Measurements from ENCODE around the gene CTPS1.

Gene CTPS1

DNA sequence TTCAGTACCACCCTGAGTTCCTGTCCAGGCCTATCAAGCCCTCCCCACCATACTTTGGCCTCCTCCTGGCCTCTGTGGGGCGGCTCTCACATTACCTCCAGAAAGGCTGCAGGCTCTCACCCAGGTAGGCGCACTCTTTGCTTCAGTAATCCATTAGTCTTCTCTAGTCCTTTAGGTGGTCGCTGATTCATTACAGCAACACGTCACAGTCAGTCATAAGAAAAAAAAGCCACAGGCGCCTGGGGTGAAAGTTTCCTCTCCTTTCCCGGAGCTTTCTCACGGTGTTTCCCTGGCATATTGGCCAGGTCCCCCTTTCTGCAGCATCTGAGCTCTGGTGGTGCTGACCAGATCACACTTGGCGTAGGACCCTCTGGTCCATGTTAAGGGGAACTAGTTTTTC, 30.0 kb downstream of the CTPS1 start:
- TF ChIP-seq, protein P1, sequence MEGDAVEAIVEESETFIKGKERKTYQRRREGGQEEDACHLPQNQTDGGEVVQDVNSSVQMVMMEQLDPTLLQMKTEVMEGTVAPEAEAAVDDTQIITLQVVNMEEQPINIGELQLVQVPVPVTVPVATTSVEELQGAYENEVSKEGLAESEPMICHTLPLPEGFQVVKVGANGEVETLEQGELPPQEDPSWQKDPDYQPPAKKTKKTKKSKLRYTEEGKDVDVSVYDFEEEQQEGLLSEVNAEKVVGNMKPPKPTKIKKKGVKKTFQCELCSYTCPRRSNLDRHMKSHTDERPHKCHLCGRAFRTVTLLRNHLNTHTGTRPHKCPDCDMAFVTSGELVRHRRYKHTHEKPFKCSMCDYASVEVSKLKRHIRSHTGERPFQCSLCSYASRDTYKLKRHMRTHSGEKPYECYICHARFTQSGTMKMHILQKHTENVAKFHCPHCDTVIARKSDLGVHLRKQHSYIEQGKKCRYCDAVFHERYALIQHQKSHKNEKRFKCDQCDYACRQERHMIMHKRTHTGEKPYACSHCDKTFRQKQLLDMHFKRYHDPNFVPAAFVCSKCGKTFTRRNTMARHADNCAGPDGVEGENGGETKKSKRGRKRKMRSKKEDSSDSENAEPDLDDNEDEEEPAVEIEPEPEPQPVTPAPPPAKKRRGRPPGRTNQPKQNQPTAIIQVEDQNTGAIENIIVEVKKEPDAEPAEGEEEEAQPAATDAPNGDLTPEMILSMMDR (IDR thresholded peaks at IDR 0.05), result no peak
- no peak for TF ChIP-seq ZFX (IDR thresholded peaks at IDR 0.05; ENCODE audit: borderline replicate concordance)
- H3K27ac ChIP-seq, result no peak overlapping the region

DNA sequence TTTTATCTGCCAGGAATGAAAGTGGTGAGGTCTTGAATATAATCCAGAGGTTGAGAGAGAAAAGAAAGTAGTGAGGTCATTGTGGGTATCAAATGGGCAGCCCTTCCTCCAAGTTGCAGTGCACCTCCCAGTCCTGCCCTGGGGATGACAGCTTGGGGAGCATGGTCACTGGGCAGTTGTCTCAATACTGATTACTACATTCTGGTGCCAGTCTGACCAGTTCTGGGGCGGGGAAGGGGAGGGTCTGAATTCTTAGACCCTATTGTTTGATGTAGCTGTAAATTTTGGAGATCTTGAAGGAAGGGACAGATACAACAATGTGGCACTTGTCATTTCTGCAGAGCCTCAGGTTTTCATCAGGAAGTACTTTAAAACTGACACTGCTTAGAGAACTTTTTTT, 30.8 kb downstream of the CTPS1 start:
- TF ChIP-seq, protein P1 (IDR thresholded peaks at IDR 0.05), result no peak
- no peak for TF ChIP-seq ZFX (IDR thresholded peaks at IDR 0.05; ENCODE audit: borderline replicate concordance)

DNA sequence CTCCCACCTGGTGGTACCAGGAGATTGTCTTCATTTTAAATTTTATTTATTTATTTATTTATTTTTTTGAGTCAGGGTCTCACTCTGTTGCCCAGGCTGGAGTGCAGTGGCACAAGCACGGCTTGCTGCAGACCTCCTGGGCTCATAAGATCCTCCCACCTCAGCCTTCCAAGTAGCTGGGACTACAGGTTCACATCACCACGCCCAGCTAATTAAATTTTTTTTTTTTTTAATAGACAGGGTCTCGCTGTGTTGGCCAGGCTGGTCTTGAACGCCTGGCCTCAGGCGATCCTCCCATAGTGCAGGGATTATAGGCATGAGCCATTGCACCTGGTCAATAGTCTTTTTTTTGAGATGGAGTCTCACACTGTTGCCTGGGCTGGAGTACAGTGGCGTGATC, 33.5 kb downstream of the CTPS1 start:
- H3K27ac ChIP-seq, result no peak overlapping the region
- TF ChIP-seq, protein P1 (IDR thresholded peaks at IDR 0.05), result no peak
- TF ChIP-seq ZFX (IDR thresholded peaks at IDR 0.05; ENCODE audit: borderline replicate concordance), result no peak

More for the DNA sequence above, 30.8 kb downstream of the CTPS1 start:
- no peak overlapping the region for H3K27ac ChIP-seq

DNA sequence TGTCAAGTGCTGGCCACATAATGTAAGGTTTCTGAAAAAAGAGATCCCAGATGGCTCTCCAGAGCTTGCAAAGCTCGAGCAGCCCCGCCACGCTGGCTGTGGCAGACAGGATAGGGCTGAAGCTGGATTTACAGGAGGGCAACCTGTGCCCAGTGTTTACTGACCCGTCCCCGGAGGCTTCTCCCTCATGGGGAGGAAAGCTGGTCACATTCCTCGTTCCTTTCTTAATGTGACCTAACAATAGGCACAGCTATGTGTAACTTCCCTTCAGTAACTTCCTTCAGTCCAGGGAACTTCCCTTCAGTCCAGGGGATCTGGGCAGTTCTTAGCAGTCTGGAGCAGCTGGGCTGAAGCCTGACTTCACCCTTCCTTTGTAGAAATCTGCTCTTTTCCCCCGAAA, 34.3 kb downstream of the CTPS1 start:
- no peak for TF ChIP-seq ZFX (IDR thresholded peaks at IDR 0.05; ENCODE audit: borderline replicate concordance)
- TF ChIP-seq, protein P1 (IDR thresholded peaks at IDR 0.05), result no peak
- no peak overlapping the region for H3K27ac ChIP-seq

DNA sequence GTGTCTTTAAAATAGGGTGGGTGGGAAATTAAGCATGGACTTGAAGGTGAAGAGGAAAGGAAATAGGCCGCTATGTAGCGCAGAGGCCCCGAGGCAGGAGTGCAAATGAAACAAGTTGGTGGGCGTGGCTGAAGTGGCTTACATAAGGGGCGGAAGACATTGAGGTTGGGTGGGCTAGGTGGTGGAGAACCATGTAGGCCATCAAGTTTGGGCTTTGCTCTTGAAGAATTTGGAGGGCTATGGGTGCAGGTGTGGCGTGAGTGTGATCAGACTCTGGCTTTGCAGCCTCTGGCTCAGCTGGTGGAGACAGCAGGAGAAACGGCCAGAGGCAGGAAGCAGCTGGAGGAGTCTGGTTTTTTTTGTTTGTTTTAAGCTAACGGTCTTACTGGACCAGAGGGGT, 35.4 kb downstream of the CTPS1 start:
- TF ChIP-seq ZFX (IDR thresholded peaks at IDR 0.05; ENCODE audit: borderline replicate concordance), result no peak
- TF ChIP-seq, protein P1 (IDR thresholded peaks at IDR 0.05), result no peak
- no peak overlapping the region for H3K27ac ChIP-seq

DNA sequence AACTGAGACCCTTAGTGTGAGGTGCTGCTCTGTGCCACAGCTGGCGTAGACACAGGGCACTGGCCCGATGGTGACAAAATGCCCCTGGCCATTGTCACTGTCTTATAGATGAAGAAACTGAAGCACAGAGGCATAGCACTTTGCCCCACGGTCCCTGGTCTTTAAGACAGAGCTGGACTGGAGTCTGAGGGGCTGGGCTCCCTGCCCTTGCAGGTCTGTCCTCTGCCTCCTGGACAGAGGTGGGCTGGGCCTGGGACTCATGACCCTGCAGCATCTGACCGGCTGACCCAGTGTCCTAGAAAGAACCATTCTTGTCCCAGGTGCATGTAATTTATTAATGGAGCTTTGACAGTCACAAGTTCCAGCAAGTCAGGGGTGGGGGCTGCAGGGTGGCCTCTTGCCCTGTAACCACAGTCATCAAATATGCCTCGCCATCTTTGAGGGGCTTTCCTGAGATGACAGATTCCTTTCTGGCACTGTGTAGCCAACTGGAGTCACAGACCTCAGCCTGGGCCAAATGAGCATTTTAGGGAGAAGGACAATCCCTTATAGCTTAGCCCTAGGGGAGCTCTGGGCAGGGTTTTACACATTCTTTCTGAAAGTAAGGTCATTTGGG, 35.9 kb downstream of the CTPS1 start:
- H3K27ac ChIP-seq, result no peak overlapping the region

DNA sequence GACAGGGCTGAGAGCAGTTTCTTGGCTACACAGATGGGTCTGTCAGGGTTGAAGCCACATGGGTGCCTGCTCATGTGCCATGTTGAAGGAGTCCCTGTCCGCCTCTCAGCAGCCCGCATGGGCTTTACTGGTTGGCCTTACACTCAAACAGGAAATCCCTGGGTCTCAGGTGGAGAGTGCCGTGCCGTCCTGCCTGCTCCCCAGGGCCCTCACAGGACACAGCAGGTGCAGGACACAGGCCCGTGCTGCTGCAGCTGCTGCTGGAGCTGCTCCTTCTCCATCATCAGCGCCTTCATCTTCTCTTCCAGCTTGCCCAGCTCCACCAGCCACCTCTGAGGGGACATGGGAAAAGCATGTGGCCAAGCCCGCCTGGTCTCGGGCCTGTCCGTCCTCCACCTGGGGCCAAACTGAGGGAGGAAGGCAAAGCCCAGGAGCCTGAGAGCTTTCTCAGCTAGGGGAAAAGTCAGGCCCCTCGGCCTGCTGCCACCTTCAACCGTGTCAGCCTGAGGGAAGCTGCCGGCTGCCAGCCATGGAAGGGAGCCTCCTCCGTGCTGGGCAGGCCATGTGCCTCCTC, 36.5 kb downstream of the CTPS1 start:
- no peak for TF ChIP-seq ZFX (IDR thresholded peaks at IDR 0.05; ENCODE audit: borderline replicate concordance)
- TF ChIP-seq, protein P1 (IDR thresholded peaks at IDR 0.05), result no peak
- no peak overlapping the region for H3K27ac ChIP-seq

More for the DNA sequence above, 35.9 kb downstream of the CTPS1 start:
- TF ChIP-seq, protein P1 (IDR thresholded peaks at IDR 0.05), result no peak
- TF ChIP-seq ZFX (IDR thresholded peaks at IDR 0.05; ENCODE audit: borderline replicate concordance), result no peak
